A549 (cell line): Measurements from ENCODE around the gene BRD3OS. TPM values are rescaled to one million over a fixed set of nuclear protein-coding genes. Genes with fewer than 3 reads are reported as not detected.

Source experiments
- ATAC-seq, 2 experiments: fragments of 200-7000 bp in 1 of 2; fragments of >200 bp in 1 of 2; cut with Nextera tagmentation in 1 of 2; cut with Tn5 transposase in 1 of 2; 3 replicates each; pipeline versions ENCODE4 v1.8.0 to v1.9.1; 2018 to 2020; ENCODE audit warnings: mild to moderate bottlenecking in 1 of 2, moderate library complexity in 1 of 2
- CTCF ChIA-PET: fragments of 300-600 bp; sonication (Branson Sonifier 250); formaldehyde crosslinking; extraction: SDS; loops from one replicate; lab custom pipeline; 2021; ENCODE audit warnings: antibody characterized with exemption, inconsistent platforms; lab: Yijun Ruan, JAX
- POLR2A ChIA-PET: fragments of 350-600 bp; formaldehyde crosslinking; extraction: SDS; loops from one replicate; lab custom pipeline; 2021; ENCODE audit warnings: antibody characterized with exemption, inconsistent platforms; lab: Yijun Ruan, JAX
- DNase-seq, 2 experiments: peaks; one replicate each; pipeline versions ENCODE4 v3.0.0 to v3.0.0-alpha.2; 2011 to 2016; ENCODE audit warnings: low read depth in 1 of 2, low spot score in 1 of 2
- FAIRE-seq: peaks from 2 replicates; lab custom pipeline; 2011; peaks lifted over from hg19 to GRCh38; lab: Jason Lieb, UNC
- H3K27ac ChIP-seq, 2 experiments: fragments of >200 bp; sonication (Bioruptor Twin); formaldehyde crosslinking; 3 replicates each; pipeline ENCODE4 v1.5.1; 2016 to 2017
- H3K4me1 ChIP-seq: fragments of >200 bp; sonication (Bioruptor Twin); formaldehyde crosslinking; 3 replicates; pipeline ENCODE4 v1.6.1; 2016
- H3K4me2 ChIP-seq: fragments of >200 bp; sonication (Bioruptor Twin); formaldehyde crosslinking; 3 replicates; pipeline ENCODE4 v1.6.1; 2016
- H3K4me3 ChIP-seq: fragments of >200 bp; sonication (Bioruptor Twin); formaldehyde crosslinking; 3 replicates; pipeline ENCODE4 v1.5.1; 2016
- H3K9me3 ChIP-seq: fragments of >200 bp; sonication (Bioruptor Twin); formaldehyde crosslinking; 3 replicates; pipeline ENCODE4 v1.6.1; 2016
- BCL3 ChIP-seq: fragments of >200 bp; sonication (Bioruptor Twin); formaldehyde crosslinking; IDR thresholded peaks from 3 replicates; pipeline ENCODE4 v1.6.1; 2016
- CBX2 ChIP-seq: fragments of 200-600 bp; sonication (generic); IDR thresholded peaks from 2 replicates; pipeline ENCODE4 v1.6.1; 2016; ENCODE audit warnings: low read depth, mild to moderate bottlenecking, borderline replicate concordance
- CHD4 ChIP-seq: fragments of 200-600 bp; sonication (generic); IDR thresholded peaks from 2 replicates; pipeline ENCODE4 v1.6.1; 2016; ENCODE audit warnings: antibody characterized with exemption, mild to moderate bottlenecking, borderline replicate concordance
- CTCF ChIP-seq: fragments of >200 bp; sonication (Bioruptor Twin); formaldehyde crosslinking; IDR thresholded peaks from 3 replicates; pipeline ENCODE4 v1.5.1; 2016
- ELK1 ChIP-seq: fragments of 150-350 bp; IDR thresholded peaks from 2 replicates; pipeline ENCODE4 v1.6.1; 2014; ENCODE audit warnings: low read depth, mild to moderate bottlenecking, low read length
- EP300 ChIP-seq, 2 experiments: fragments of >200 bp; sonication (Bioruptor Twin); formaldehyde crosslinking; IDR thresholded peaks; 2 replicates in 1 of 2; 3 replicates in 1 of 2; pipeline ENCODE4 v1.6.1; 2016 to 2017
- FOSL2 ChIP-seq, 2 experiments: fragments of 450-650 bp in 1 of 2; fragments of >200 bp in 1 of 2; sonication (Bioruptor Twin) in 1 of 2; formaldehyde crosslinking; IDR thresholded peaks; 2 replicates each; pipeline versions ENCODE4 v1.5.0 to v1.6.1; 2016 to 2020; ENCODE audit warnings: mild to moderate bottlenecking in 1 of 2, moderate library complexity in 1 of 2
- GATA3 ChIP-seq: IDR thresholded peaks from 2 replicates; pipeline ENCODE4 v1.6.1; 2012; ENCODE audit warnings: borderline replicate concordance
- HES2 ChIP-seq: fragments of >200 bp; sonication (Bioruptor Twin); formaldehyde crosslinking; IDR thresholded peaks from 2 replicates; pipeline ENCODE4 v1.6.1; 2016
- HOXA7 ChIP-seq: fragments of 250-450 bp; sonication (Bioruptor Pico); IDR thresholded peaks from 2 replicates; pipeline ENCODE4 v1.5.0; 2020; ENCODE audit warnings: mild to moderate bottlenecking, moderate library complexity
- KDM1A ChIP-seq: fragments of 200-600 bp; sonication (generic); IDR thresholded peaks from 2 replicates; pipeline ENCODE4 v1.6.1; 2016; ENCODE audit warnings: low read depth, mild to moderate bottlenecking
- KDM5A ChIP-seq: fragments of 200-600 bp; sonication (generic); IDR thresholded peaks from 2 replicates; pipeline ENCODE4 v1.6.1; 2016; ENCODE audit warnings: antibody characterized with exemption, mild to moderate bottlenecking
- NFE2L2 ChIP-seq: fragments of 150-350 bp; conservative IDR thresholded peaks from 2 replicates; pipeline ENCODE4 v1.6.1; 2014; ENCODE audit warnings: low read length
- POLR2A ChIP-seq: IDR thresholded peaks from 2 replicates; pipeline ENCODE4 v1.6.1; 2012; ENCODE audit warnings: mild to moderate bottlenecking, low read length
- RAD21 ChIP-seq, 2 experiments: fragments of >200 bp in 1 of 2; sonication (Bioruptor Twin) in 1 of 2; formaldehyde crosslinking in 1 of 2; IDR thresholded peaks in 1 of 2; conservative IDR thresholded peaks in 1 of 2; 2 replicates in 1 of 2; 3 replicates in 1 of 2; pipeline ENCODE4 v1.6.1; 2012 to 2018; ENCODE audit warnings: inconsistent platforms in 1 of 2
- RARB ChIP-seq: fragments of 250-450 bp; sonication (Bioruptor Pico); IDR thresholded peaks from 2 replicates; pipeline ENCODE4 v1.8.0; 2021; ENCODE audit warnings: mild to moderate bottlenecking, moderate library complexity
- RCOR1 ChIP-seq: fragments of 150-350 bp; IDR thresholded peaks from 2 replicates; pipeline ENCODE4 v1.6.1; 2014; ENCODE audit warnings: antibody characterized with exemption, low read length, low read depth
- SMC3 ChIP-seq: fragments of >200 bp; sonication (Bioruptor Twin); formaldehyde crosslinking; IDR thresholded peaks from 3 replicates; pipeline ENCODE4 v1.6.1; 2018; ENCODE audit warnings: inconsistent platforms
- TFCP2L1 ChIP-seq: fragments of 250-450 bp; sonication (Bioruptor Pico); IDR thresholded peaks from 2 replicates; pipeline ENCODE4 v1.5.0; 2021; ENCODE audit warnings: mild to moderate bottlenecking
- ZFP36 ChIP-seq: fragments of 450-650 bp; IDR thresholded peaks from 2 replicates; pipeline ENCODE4 v1.6.1; 2014; ENCODE audit warnings: borderline replicate concordance; ENCODE audit not compliant: partially characterized antibody
- WGBS: methylation state at CpG from one replicate; pipeline ENCODE4 v1.1.6; 2017; ENCODE audit errors: missing lambda C conversion rate; 5-methylcytosine and 5-hydroxymethylcytosine counted together
- polyA plus RNA-seq, 4 experiments: library from polyadenylated mRNA; depleted of rRNA in 3 of 4; stranded (reverse); fragments of >200 nt; fragmentation: RNase III in 1 of 4; extraction: RNeasy Plus Mini Kit Qiagen cat#74134 plus additional on column Dnase treatment in 1 of 4; gene quantifications; 2 replicates in 3 of 4; 3 replicates in 1 of 4; pipeline ENCODE4 v1.2.3, GENCODE V29; 2011 to 2017
- TF ChIP-seq, protein P1 (sequence below): fragments of 250-450 bp; sonication (Bioruptor Pico); IDR thresholded peaks from 2 replicates; pipeline ENCODE4 v1.5.0; 2021; ENCODE audit warnings: mild to moderate bottlenecking, moderate library complexity, borderline replicate concordance
- TF ChIP-seq, protein P2 (sequence below): fragments of 450-650 bp; IDR thresholded peaks from 2 replicates; pipeline ENCODE4 v1.6.1; 2014; ENCODE audit warnings: antibody characterized with exemption
- TF ChIP-seq, protein P3 (sequence below): IDR thresholded peaks from 2 replicates; pipeline ENCODE4 v1.6.1; 2012; ENCODE audit warnings: low read depth, borderline replicate concordance
- TF ChIP-seq, protein P4 (sequence below): IDR thresholded peaks from 2 replicates; pipeline ENCODE4 v1.6.1; 2012

Gene BRD3OS
- polyA plus RNA-seq, 2 of the 4 experiments (the other 2 are of a cell fraction) = 10.4 to 10.8 TPM

DNA sequence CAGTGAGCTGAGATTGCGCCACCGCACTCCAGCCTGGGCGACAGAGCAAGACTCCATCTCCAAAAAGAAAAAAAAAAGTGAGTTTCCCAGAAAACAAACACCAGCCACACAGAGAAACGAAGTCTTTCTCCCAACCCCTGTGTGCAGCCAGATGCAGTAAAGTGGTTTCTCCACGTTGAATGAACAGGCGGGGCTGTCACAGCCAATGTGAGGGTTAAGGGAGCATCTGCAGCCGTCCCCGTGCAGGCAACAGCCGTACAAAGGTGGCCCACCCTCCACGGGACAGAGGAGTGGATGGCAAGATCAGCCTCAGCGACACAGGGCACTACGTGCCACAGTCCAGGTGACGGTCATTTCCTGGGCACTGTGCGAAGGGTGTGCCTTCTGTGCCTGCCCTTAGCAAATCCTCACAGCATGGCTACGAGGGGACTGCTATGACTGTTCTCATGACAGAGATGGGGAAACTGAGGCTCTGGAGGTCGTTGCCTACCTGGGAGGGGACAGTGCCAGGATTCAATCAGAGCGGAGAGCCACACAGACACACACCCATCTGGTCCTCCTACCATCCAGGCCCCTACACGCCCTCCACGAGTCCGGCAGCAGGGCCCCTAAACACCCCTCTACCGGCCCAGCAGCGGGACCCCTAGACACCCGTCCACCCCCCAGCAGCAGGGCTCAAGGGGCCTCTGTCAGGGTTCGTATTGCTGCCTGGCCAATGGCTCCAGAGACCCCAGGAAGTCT, 35.5 kb upstream of the BRD3OS start:
- no peak for FAIRE-seq
- H3K9me3 ChIP-seq = no peaks in the 10 kb centered on the region
- CTCF ChIA-PET = interaction anchor here (1.2 to 3.2 kb wide), 2 partner anchors 27 to 208 kb away, joined by 3 to 19 read pairs; no protein-coding TSS in a partner anchor
- TF ChIP-seq GATA3 = no peak
- TF ChIP-seq KDM1A = no peak
- no peak for TF ChIP-seq KDM5A
- TF ChIP-seq TFCP2L1 (CRISPR knock-in tag) = no peak
- TF ChIP-seq, protein P1, sequence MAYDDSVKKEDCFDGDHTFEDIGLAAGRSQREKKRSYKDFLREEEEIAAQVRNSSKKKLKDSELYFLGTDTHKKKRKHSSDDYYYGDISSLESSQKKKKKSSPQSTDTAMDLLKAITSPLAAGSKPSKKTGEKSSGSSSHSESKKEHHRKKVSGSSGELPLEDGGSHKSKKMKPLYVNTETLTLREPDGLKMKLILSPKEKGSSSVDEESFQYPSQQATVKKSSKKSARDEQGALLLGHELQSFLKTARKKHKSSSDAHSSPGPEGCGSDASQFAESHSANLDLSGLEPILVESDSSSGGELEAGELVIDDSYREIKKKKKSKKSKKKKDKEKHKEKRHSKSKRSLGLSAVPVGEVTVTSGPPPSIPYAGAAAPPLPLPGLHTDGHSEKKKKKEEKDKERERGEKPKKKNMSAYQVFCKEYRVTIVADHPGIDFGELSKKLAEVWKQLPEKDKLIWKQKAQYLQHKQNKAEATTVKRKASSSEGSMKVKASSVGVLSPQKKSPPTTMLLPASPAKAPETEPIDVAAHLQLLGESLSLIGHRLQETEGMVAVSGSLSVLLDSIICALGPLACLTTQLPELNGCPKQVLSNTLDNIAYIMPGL (CRISPR knock-in tag) = no peak
- no peak for TF ChIP-seq CBX2
- TF ChIP-seq, all 56 proteins: peak for 0
- Histone ChIP-seq H3K4me3 (peak overlapping the region; percentile 98; the same call in 1 of the 3 replicates), H3K4me2 (peak overlapping the region; percentile 99), H3K27ac (peak overlapping the region; percentile 98 to 99), H3K4me1 (peaks cover 33% of the 10 kb centered on the region)
- DNase-seq (no peak), ATAC-seq (no peak)
- WGBS = 88% methylated on average over 21 of the region's 24 CpGs
- POLR2A ChIA-PET = no interaction called here

DNA sequence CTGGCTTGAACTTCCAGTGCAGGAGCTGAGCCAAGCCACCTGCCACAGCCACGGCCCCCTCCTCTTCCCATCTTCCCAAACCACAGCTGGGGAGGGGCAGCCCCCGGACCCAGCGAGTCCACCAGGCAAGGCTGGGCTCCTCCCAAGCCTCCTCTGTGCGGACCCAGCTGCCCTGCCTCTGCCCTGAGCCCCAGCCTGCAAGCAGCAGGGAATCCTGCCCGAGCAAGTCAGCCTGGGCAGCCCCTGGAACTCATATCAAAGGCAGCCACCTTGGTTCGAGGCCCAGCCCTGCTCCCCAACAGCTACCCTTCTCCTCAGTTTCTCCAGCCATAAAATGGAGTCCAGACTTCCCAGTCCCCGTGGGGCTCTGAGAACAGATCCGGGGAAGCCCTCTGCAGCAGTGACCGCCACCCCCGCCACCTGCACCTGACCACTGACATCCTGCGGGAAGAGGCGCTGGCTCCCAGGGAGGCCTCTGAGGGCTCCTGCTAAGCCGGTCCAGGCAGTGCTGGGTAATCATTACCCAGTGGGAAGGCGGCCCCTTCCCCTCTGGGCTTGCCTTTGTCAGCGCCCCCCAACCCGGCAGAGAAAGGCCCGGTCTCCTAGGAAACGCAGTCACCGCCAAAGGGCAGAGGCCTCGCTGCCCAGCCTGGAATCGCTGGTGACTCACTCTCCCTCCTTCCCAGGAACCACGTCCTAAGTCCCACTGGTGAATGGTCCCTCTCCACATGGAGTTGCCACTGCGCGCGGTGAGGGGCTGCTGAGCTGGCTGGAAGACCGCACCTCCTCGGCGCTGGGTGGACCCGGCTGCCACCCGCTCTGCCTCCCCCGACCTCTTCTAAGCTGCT, 34.7 kb upstream of the BRD3OS start:
- 18% methylated on average over 15 of the region's 31 CpGs for WGBS
- H3K4me3 ChIP-seq = peak overlapping the region; percentile 98
- peak; percentile 46 to 75 for DNase-seq
- peak overlapping the region; percentile 98 to 99 for H3K27ac ChIP-seq
- peak; percentile 16 to 37; a peak in 4 of 6 replicates for ATAC-seq
- H3K9me3 ChIP-seq = no peaks in the 10 kb centered on the region
- peak overlapping the region; percentile 99 for H3K4me2 ChIP-seq
- FAIRE-seq = no peak
- ChIA-PET CTCF (interaction anchor here (0.6 to 3.2 kb wide), 5 partner anchors 16 to 266 kb away, joined by 3 to 19 read pairs (median 3); no protein-coding TSS in a partner anchor), POLR2A (interaction anchor here (0.9 kb wide), 1 partner anchor 116 kb away, joined by 4 read pairs; no protein-coding TSS in a partner anchor)
- peaks cover 38% of the 10 kb centered on the region for H3K4me1 ChIP-seq
- TF ChIP-seq, protein P2, sequence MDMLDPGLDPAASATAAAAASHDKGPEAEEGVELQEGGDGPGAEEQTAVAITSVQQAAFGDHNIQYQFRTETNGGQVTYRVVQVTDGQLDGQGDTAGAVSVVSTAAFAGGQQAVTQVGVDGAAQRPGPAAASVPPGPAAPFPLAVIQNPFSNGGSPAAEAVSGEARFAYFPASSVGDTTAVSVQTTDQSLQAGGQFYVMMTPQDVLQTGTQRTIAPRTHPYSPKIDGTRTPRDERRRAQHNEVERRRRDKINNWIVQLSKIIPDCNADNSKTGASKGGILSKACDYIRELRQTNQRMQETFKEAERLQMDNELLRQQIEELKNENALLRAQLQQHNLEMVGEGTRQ = no peak
- TF ChIP-seq RCOR1 = no peak
- no peak for TF ChIP-seq CHD4
- no peak for TF ChIP-seq FOSL2 (IDR thresholded peaks at IDR 0.05)
- TF ChIP-seq FOSL2 (CRISPR knock-in tag; IDR thresholded peaks at IDR 0.05) = peak; percentile 78
- TF ChIP-seq, protein P3, sequence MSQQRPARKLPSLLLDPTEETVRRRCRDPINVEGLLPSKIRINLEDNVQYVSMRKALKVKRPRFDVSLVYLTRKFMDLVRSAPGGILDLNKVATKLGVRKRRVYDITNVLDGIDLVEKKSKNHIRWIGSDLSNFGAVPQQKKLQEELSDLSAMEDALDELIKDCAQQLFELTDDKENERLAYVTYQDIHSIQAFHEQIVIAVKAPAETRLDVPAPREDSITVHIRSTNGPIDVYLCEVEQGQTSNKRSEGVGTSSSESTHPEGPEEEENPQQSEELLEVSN = 0 out of 2 replicates have a peak, but pooled peaks have one; percentile 36
- no peak for TF ChIP-seq CTCF
- TF ChIP-seq RAD21 (conservative IDR thresholded peaks at IDR 0.05 in 1 of 2, IDR thresholded peaks at IDR 0.05 in 1 of 2) = no peak
- no peak for TF ChIP-seq BCL3
- no peak for TF ChIP-seq EP300 (IDR thresholded peaks at IDR 0.05)
- TF ChIP-seq HES2 = no peak
- TF ChIP-seq POLR2A = peak; percentile 34; the same call in 1 of the 2 replicates
- no peak for TF ChIP-seq RARB (CRISPR knock-in tag)
- TF ChIP-seq ELK1 = no peak
- no peak for TF ChIP-seq SMC3
- no peak for TF ChIP-seq KDM1A
- no peak for TF ChIP-seq ZFP36
- TF ChIP-seq NFE2L2 = no peak
- TF ChIP-seq, protein P4, sequence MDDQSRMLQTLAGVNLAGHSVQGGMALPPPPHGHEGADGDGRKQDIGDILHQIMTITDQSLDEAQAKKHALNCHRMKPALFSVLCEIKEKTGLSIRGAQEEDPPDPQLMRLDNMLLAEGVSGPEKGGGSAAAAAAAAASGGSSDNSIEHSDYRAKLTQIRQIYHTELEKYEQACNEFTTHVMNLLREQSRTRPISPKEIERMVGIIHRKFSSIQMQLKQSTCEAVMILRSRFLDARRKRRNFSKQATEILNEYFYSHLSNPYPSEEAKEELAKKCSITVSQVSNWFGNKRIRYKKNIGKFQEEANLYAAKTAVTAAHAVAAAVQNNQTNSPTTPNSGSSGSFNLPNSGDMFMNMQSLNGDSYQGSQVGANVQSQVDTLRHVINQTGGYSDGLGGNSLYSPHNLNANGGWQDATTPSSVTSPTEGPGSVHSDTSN = no peak
- no peak for TF ChIP-seq HOXA7 (CRISPR knock-in tag)
